Adrenal gland (tissue), 12 donors: ENCODE measurements around the gene SAA4. TPM values are rescaled to one million over a fixed set of nuclear protein-coding genes. Genes with fewer than 3 reads are reported as not detected.

Source experiments
- DNase-seq, 7 donors: peaks; one replicate each; pipeline ENCODE4 v3.0.0-alpha.2; 2019 to 2020
- H3K27ac ChIP-seq, 5 donors: fragments of 200-600 bp; sonication (generic) in 4 of 5; 1 replicate in 3 of 5; 2 replicates in 2 of 5; pipeline versions ENCODE4 v1.5.1 to v1.8.0; 2016 to 2020; ENCODE audit warnings: mild to moderate bottlenecking in 1 of 5
- H3K27me3 ChIP-seq: fragments of 200-600 bp; 2 replicates; pipeline ENCODE4 v1.8.0; 2021
- H3K36me3 ChIP-seq, 2 donors: fragments of 200-600 bp; replicated peaks in 1 of 2; 1 replicate in 1 of 2; 2 replicates in 1 of 2; pipeline versions ENCODE4 v1.5.1 to v1.8.0; 2018 to 2022
- H3K4me1 ChIP-seq, 2 donors: fragments of 200-600 bp; replicated peaks in 1 of 2; 1 replicate in 1 of 2; 2 replicates in 1 of 2; pipeline versions ENCODE4 v1.5.1 to v1.8.0; 2018 to 2021
- H3K4me3 ChIP-seq, 4 donors: fragments of 200-600 bp; sonication (generic) in 3 of 4; one replicate each; pipeline ENCODE4 v1.5.1; 2016 to 2018
- H3K9me3 ChIP-seq, 3 donors: fragments of 200-600 bp; sonication (generic) in 1 of 3; replicated peaks in 1 of 3; 1 replicate in 2 of 3; 2 replicates in 1 of 3; pipeline versions ENCODE4 v1.5.1 to v1.8.0; 2016 to 2021
- CTCF ChIP-seq, 6 experiments: fragments of 450-650 bp in 4 of 6; fragments of 200-600 bp in 2 of 6; sonication (generic) in 1 of 6; IDR thresholded peaks; 1 replicate in 5 of 6; 2 replicates in 1 of 6; pipeline versions ENCODE4 v1.5.1 to v1.8.0; 2016 to 2021; ENCODE audit warnings: antibody characterized with exemption in 6 of 6, mild to moderate bottlenecking in 2 of 6, moderate library complexity in 1 of 6
- POLR2A ChIP-seq, 2 donors: fragments of 450-650 bp; IDR thresholded peaks; one replicate each; pipeline ENCODE4 v1.6.1; 2017; ENCODE audit warnings: antibody characterized with exemption in 2 of 2, mild to moderate bottlenecking in 2 of 2, moderate library complexity in 1 of 2
- WGBS, 4 donors: extraction: QIAGEN DNeasy Blood & Tissue Kit in 2 of 4; methylation state at CpG; one replicate each; pipeline versions ENCODE4 v1.1.5 to v1.1.7; 2013 to 2017; 5-methylcytosine and 5-hydroxymethylcytosine counted together
- intact Hi-C, 2 donors: fragments of 100-400 bp; cut with DNase I; formaldehyde crosslinking; loops; one replicate each; pipeline versions ENCODE4 v1.14.1 to v1.15.0; 2022 to 2023
- polyA plus RNA-seq, 3 donors: library from polyadenylated mRNA; stranded (reverse); fragments of 200-250 nt in 2 of 3; fragments of 350-450 nt in 1 of 3; fragmentation: Illumina TruSeq in 1 of 3; extraction: RNeasy Lipid Tissue Mini Kit (QIAGEN cat#74804) in 1 of 3; gene quantifications; one replicate each; pipeline ENCODE4 v1.2.3, GENCODE V29; 2013 to 2014
- total RNA-seq, 9 donors: library from RNA; depleted of rRNA in 4 of 9; stranded (reverse); fragments of >200 nt in 4 of 9; fragments of 120-200 nt in 1 of 9; fragmentation: NEBNext Ultra II Directional in 1 of 9; extraction: Animal tissue kit (Norgen Biotek cat#: 25700) in 1 of 9; gene quantifications; one replicate each; pipeline versions ENCODE4 v1.1.0 to v1.2.4, GENCODE V29; 2013 to 2023
- donor health status: healthy with polysubstance abuse.
- donor health status: Bipolar disorder and iron deficiency.
- donor health status: DM: yes; HTN: yes; CAD: no.
- donor health status: DM: no; HTN: no; CAD: no.
- donor health status: DM: no; HTN: no; CAD: no.
- donor health status: DM: yes; HTN: yes; CAD: no.

Gene SAA4
- total and polyA plus RNA-seq, 12 donors: 0.32 to 4.2 (median 1.2) TPM; not detected in 4

- intact Hi-C loops: no loop called here
- DNase-seq: no peak
- TF ChIP-seq CTCF (IDR thresholded peaks at IDR 0.05): no peak
- TF ChIP-seq POLR2A (IDR thresholded peaks at IDR 0.05): no peak
- Histone ChIP-seq H3K27me3 (no peaks in the 10 kb centered on the region), H3K36me3 (no peaks in the 10 kb centered on the region), H3K27ac (no peak overlapping the region), H3K9me3 (no peaks in the 10 kb centered on the region), H3K4me1 (no peaks in the 10 kb centered on the region), H3K4me3 (no peak overlapping the region)
- WGBS, 4 donors: 70 to 83% (median 75%) methylated on average over 2 of the region's 2 CpGs
Observed at GRCh38 chr11:18230859-18231258, 5.7 kb downstream of the SAA4 start.

- no peaks in the 10 kb centered on the region for H3K27me3 ChIP-seq
- no peak overlapping the region for H3K4me3 ChIP-seq
- H3K9me3 ChIP-seq: no peaks in the 10 kb centered on the region
- no peak overlapping the region for H3K27ac ChIP-seq
- no peaks in the 10 kb centered on the region for H3K36me3 ChIP-seq
- H3K4me1 ChIP-seq: no peaks in the 10 kb centered on the region
- no peak for TF ChIP-seq CTCF (IDR thresholded peaks at IDR 0.05)
- no peak for TF ChIP-seq POLR2A (IDR thresholded peaks at IDR 0.05)
- no peak for DNase-seq
- 40 to 82% (median 69%) methylated on average over 1 to 3 of the region's 3 CpGs for WGBS, 4 donors
- intact Hi-C loops: no loop called here
Observed at GRCh38 chr11:18229501-18229900, 7.1 kb downstream of the SAA4 start.

- no peak overlapping the region for H3K27ac ChIP-seq
- no peaks in the 10 kb centered on the region for H3K36me3 ChIP-seq
- intact Hi-C loops: no loop called here
- whole genome bisulfite sequencing, 4 donors: 63 to 67% (median 63%) methylated on average over 2 of the region's 2 CpGs
- no peaks in the 10 kb centered on the region for H3K4me1 ChIP-seq
- H3K27me3 ChIP-seq: no peaks in the 10 kb centered on the region
- H3K9me3 ChIP-seq: no peaks in the 10 kb centered on the region
- no peak for TF ChIP-seq POLR2A (IDR thresholded peaks at IDR 0.05)
- no peak for TF ChIP-seq CTCF (IDR thresholded peaks at IDR 0.05)
- H3K4me3 ChIP-seq: no peak overlapping the region
- no peak for DNase-seq
Observed at GRCh38 chr11:18225913-18226312, 10.7 kb downstream of the SAA4 start.

GRCh38 chr11:18223591-18224387 is 12.8 kb downstream of the SAA4 start:
- 49 to 67% (median 62%) methylated on average over 3 of the region's 3 CpGs for WGBS, 4 donors
- intact Hi-C loops: no loop called here
- DNase-seq: no peak
- no peaks in the 10 kb centered on the region for H3K9me3 ChIP-seq
- H3K36me3 ChIP-seq: no peaks in the 10 kb centered on the region
- no peaks in the 10 kb centered on the region for H3K4me1 ChIP-seq
- no peaks in the 10 kb centered on the region for H3K27me3 ChIP-seq
- H3K4me3 ChIP-seq: no peak overlapping the region
- TF ChIP-seq POLR2A (IDR thresholded peaks at IDR 0.05) (no peak), CTCF (IDR thresholded peaks at IDR 0.05) (no peak)
- H3K27ac ChIP-seq: no peak overlapping the region
